ENCODE data around the gene LMAN2. TPM values are rescaled to one million over a fixed set of nuclear protein-coding genes. Genes with fewer than 3 reads are reported as not detected.

LMAN2 gene
- polyA plus RNA-seq, 1 donor (not counting 4 experiments of a cell fraction or from before 2014, with no cell fraction given), result 105 TPM

DNA sequence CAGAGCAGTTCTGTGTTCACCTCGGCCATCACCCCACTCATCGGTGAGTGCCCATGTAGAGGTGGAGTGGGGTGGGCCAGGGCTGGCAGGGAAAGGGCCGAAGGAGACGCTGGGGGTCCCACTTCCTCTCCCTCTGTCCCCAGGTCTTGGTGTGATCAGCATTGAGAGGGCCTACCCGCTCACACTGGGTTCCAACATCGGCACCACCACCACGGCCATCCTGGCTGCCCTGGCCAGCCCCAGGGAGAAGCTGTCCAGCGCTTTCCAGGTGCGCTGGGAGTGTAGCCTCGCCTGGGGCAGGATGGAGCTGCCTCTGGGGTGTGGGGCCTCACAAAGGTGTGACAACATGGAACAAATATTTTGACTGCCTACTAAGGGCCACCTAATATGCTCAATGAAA lies 45.3 kb upstream of the LMAN2 start:
- DNase-seq (ENCODE audit: low read depth, low spot score) (no peak), FAIRE-seq (no peak)
- Histone ChIP-seq H4K20me1 (ENCODE audit: control insufficient read depth, extremely low read depth, insufficient read depth, low read length) (no peaks in the 10 kb centered on the region), H3K79me2 (ENCODE audit: control insufficient read depth, insufficient read depth, low read length) (no peaks in the 10 kb centered on the region), H3K27me3 (ENCODE audit: control insufficient read depth, extremely low read depth, insufficient read depth, low read length) (no peaks in the 10 kb centered on the region), H3K9ac (ENCODE audit: control insufficient read depth, extremely low read depth, insufficient read depth, low read length) (no peak overlapping the region), H3K4me3 (ENCODE audit: control insufficient read depth in 2 of 3, extremely low read depth in 1 of 3, insufficient read depth in 2 of 3, low read depth in 1 of 3, low read length in 3 of 3) (no peak overlapping the region), H3K27ac (ENCODE audit: control insufficient read depth, insufficient read depth, low read length) (no peak overlapping the region), H3K4me1 (ENCODE audit: control insufficient read depth, extremely low read depth, insufficient read depth, low read length) (no peaks in the 10 kb centered on the region), H3K36me3 (ENCODE audit: control insufficient read depth in 2 of 2, extremely low read depth in 1 of 2, insufficient read depth in 2 of 2, low read length in 2 of 2) (no peaks in the 10 kb centered on the region), H2AFZ (ENCODE audit: control insufficient read depth, low read length) (no peak overlapping the region), H3K4me2 (ENCODE audit: control insufficient read depth, extremely low read depth, insufficient read depth, low read depth, low read length) (no peak overlapping the region), H3K9me1 (ENCODE audit: control insufficient read depth, extremely low read depth, insufficient read depth, low read length) (no peaks in the 10 kb centered on the region), H3K9me3 (ENCODE audit: control insufficient read depth, low read depth, low read length) (no peaks in the 10 kb centered on the region)
- dilution Hi-C loops (cut with MboI; ENCODE audit: extremely low pct_ligation_motif_present, low sequenced_read_pairs), result no loop called here
- TF ChIP-seq, protein P1, sequence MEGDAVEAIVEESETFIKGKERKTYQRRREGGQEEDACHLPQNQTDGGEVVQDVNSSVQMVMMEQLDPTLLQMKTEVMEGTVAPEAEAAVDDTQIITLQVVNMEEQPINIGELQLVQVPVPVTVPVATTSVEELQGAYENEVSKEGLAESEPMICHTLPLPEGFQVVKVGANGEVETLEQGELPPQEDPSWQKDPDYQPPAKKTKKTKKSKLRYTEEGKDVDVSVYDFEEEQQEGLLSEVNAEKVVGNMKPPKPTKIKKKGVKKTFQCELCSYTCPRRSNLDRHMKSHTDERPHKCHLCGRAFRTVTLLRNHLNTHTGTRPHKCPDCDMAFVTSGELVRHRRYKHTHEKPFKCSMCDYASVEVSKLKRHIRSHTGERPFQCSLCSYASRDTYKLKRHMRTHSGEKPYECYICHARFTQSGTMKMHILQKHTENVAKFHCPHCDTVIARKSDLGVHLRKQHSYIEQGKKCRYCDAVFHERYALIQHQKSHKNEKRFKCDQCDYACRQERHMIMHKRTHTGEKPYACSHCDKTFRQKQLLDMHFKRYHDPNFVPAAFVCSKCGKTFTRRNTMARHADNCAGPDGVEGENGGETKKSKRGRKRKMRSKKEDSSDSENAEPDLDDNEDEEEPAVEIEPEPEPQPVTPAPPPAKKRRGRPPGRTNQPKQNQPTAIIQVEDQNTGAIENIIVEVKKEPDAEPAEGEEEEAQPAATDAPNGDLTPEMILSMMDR (optimal IDR thresholded peaks at IDR 0.05 in 1 of 3, IDR thresholded peaks at IDR 0.05 in 1 of 3, conservative IDR thresholded peaks at IDR 0.05 in 1 of 3; ENCODE audit: extremely low read depth in 1 of 3, insufficient read depth in 2 of 3, low read length in 3 of 3), result no peak
- no peak for TF ChIP-seq EZH2 (IDR thresholded peaks at IDR 0.05; ENCODE audit: low read length)

DNA sequence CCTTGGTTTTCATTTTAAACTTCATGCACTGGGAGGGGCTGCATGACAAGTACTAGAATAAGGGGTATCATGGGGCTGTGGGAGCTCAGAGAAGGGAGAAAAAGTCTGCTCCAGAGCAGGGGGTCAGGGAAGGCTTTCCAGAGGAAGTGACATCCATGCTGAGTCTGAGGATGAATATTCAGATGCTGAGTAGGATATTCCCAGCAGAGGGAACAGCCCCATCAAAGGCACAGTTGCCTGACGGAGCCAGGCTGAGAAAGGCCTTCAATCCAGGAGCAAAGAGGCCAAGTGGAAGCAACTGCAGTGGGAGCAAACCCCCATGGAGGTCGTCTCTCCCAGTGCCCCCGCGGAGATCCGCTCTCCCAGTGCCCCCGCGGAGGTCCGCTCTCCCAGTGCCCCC lies 44.6 kb upstream of the LMAN2 start:
- Histone ChIP-seq H3K79me2 (ENCODE audit: control insufficient read depth, insufficient read depth, low read length) (no peaks in the 10 kb centered on the region), H3K9ac (ENCODE audit: control insufficient read depth, extremely low read depth, insufficient read depth, low read length) (no peak overlapping the region), H3K27ac (ENCODE audit: control insufficient read depth, insufficient read depth, low read length) (no peak overlapping the region), H2AFZ (ENCODE audit: control insufficient read depth, low read length) (no peak overlapping the region), H3K4me3 (ENCODE audit: control insufficient read depth in 2 of 3, extremely low read depth in 1 of 3, insufficient read depth in 2 of 3, low read depth in 1 of 3, low read length in 3 of 3) (no peak overlapping the region), H3K4me2 (ENCODE audit: control insufficient read depth, extremely low read depth, insufficient read depth, low read depth, low read length) (no peak overlapping the region), H4K20me1 (ENCODE audit: control insufficient read depth, extremely low read depth, insufficient read depth, low read length) (no peaks in the 10 kb centered on the region), H3K4me1 (ENCODE audit: control insufficient read depth, extremely low read depth, insufficient read depth, low read length) (no peaks in the 10 kb centered on the region), H3K36me3 (ENCODE audit: control insufficient read depth in 2 of 2, extremely low read depth in 1 of 2, insufficient read depth in 2 of 2, low read length in 2 of 2) (no peaks in the 10 kb centered on the region), H3K9me3 (ENCODE audit: control insufficient read depth, low read depth, low read length) (no peaks in the 10 kb centered on the region), H3K9me1 (ENCODE audit: control insufficient read depth, extremely low read depth, insufficient read depth, low read length) (no peaks in the 10 kb centered on the region), H3K27me3 (ENCODE audit: control insufficient read depth, extremely low read depth, insufficient read depth, low read length) (no peaks in the 10 kb centered on the region)
- no peak for TF ChIP-seq EZH2 (IDR thresholded peaks at IDR 0.05; ENCODE audit: low read length)
- TF ChIP-seq, protein P1 (optimal IDR thresholded peaks at IDR 0.05 in 1 of 3, IDR thresholded peaks at IDR 0.05 in 1 of 3, conservative IDR thresholded peaks at IDR 0.05 in 1 of 3; ENCODE audit: extremely low read depth in 1 of 3, insufficient read depth in 2 of 3, low read length in 3 of 3), result no peak
- dilution Hi-C loops (cut with MboI; ENCODE audit: extremely low pct_ligation_motif_present, low sequenced_read_pairs), result no loop called here
- FAIRE-seq (no peak), DNase-seq (ENCODE audit: low read depth, low spot score) (no peak)
